Endometrial microvascular endothelial cells (primary cell): Measurements from ENCODE around the gene PPP1R8. TPM values are rescaled to one million over a fixed set of nuclear protein-coding genes. Genes with fewer than 3 reads are reported as not detected.
"Not testable (repeated sequence)": the region's sequence is repeated elsewhere in the genome, so short reads cannot be mapped to it uniquely, and the experiment has no call there.

Experiments used
- in situ Hi-C: cut with HindIII; loops from 2 replicates; pipeline ENCODE4 v1.10.0; 2017; ENCODE audit warnings: low sequenced_read_pairs, low pct_unique_long_range_greater_than_20kb; ENCODE audit errors: inconsistent ontology term
- total RNA-seq: library from RNA; depleted of rRNA; stranded (reverse); fragments of >200 nt; gene quantifications from one replicate; pipeline ENCODE4 v1.2.3, GENCODE V29; 2015; ENCODE audit errors: inconsistent ontology term

PPP1R8 gene
- total RNA-seq, 1 donor from 2014 or later: 42.6 TPM

DNA sequence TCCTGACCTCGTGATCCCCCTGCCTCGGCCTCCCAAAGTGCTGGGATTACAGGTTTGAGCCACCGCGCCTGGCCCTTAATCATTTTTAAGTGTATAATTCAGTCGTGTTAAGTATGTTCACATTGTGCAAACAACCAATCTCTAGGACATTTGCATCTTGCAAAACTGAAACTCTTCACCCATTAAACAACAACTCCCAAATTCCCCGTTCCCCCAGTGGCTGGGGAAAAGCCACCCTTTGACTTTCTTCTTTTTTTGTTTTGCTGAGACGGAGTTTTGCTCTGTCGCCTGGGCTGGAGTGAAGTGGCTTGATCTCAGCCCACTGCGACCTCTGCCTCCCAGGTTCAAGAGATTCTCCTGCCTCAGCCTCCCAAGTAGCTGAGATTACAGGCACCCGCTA is 35.2 kb downstream of the PPP1R8 start:
- in situ Hi-C loops: no loop called here

DNA sequence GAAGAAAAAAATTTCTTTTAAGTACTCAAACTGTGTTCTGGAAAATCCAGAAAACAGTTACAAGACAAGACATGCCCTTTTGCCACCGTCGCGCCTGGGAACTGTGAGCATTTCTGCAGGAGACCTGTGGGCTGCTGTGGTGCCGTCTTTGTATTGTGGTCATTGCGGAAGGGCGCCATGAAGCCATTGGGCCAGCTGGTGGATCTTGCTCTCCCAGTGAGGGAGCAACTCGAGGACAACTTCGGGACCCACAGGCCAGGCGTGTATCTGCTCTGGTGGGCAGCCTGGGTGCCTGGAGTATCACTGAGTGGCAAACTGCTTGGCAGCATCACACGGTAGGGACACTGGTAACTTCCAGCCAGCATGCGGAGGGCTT is 38.0 kb downstream of the PPP1R8 start:
- in situ Hi-C loops: no loop called here

DNA sequence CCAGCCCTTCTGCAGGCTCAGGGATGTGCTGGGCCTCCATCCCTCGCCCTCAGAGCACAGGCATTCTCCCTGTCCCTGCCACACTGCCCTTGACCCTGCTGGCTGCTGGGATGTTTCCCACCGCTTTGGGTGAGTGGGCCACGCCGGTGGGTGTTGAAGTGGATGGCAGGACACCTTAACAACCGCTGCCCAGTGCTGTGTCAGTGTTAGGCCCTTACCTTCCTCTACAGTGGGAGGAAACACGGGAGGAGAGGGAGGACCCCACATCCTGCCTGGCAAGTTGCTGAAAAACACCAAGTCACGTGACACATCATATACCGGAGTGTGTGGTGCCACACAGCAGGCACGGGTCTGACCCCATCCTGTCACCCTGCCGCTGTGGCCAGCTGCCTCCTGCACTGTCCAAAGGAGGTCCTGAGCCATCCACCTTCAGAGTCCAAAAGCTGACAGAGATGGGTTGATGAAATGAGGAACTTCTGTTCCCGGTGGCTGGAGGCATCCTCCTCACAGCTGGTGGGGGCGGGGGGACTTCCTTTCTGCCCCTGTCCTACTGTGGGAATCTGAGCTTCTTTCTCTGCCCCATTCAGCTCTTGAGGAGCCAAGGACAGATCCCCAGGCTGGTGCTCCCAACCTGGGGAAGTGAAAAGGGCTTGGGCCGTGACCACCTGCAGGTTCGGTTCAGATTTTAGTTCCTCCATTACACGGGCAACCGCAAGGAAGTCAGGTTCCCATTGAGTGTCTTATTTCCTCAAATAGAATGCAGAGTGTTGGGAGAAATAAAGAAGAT is 38.5 kb downstream of the PPP1R8 start:
- in situ Hi-C loops: no loop called here

DNA sequence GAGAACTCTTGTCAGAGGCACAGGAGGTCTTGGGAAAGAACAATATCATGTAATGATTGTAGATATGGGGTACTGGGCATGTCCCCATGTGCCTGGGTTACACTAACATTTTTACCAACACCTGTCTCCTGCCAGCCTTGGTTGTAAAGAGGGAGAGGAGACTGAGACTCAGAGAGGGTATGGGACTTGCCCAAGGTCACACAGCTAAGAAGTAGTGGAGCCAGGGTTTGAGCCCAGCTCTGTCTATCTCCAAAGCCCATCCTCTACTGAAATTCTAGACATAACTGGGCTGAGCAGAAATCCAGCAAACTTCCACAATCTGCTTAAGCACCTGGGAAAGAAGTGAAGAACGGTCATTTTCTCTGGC is 39.1 kb downstream of the PPP1R8 start:
- in situ Hi-C loops: no loop called here

DNA sequence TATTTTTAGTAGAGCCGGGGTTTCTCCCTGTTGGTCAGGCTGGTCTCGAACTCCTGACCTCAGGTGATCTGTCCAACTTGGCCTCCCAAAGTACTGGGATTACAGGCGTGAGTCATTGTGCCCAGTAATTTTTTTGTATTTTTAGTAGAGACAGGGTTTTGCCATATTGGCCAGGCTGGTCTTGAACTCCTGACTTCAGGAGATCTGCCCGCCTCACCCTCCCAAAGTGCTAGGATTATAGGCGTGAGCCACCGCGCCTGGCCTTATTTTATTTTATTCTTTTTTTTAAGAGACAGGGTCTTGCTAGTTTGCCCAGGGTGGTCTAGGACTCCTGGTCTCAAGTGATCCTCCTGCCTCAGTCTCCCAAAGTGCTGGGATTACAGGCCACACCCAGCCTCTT is 40.5 kb downstream of the PPP1R8 start:
- in situ Hi-C loops: not testable (repeated sequence)

DNA sequence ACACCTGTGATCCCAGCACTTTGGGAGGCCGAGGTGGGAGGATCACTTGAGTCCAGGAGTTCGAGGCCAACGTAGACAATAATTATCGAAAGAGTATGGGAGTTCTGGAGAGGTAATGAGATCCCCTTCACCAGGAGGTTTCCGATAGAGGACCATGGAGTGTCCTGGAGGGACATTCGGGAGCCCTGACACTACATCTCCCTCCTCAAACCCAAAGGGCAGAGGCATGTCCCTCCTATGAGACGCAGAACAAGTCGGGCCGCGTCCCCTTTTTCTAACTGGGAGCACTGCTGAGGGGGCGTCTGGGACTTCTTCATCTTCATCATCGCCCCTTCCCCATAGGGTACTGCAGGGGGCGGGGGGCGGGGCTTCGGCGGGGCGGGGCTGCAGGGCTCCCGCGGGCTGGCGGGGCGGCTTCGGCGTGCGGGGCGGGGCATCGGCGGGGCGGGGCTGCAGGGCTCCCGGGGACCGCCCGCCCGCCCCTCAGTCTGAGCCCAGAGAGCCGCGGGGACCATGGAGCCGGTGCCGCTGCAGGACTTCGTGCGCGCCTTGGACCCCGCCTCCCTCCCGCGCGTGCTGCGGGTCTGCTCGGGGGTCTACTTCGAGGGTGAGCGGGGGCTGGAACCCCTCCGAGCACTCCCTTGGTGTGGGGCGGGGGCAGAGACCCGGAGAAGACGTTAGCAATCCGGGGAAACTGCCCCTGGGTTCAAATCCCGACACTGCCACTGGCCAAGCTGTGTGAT is 41.6 kb downstream of the PPP1R8 start, which contains the start of gene THEMIS2:
Gene THEMIS2 (plus strand): TSS at position 486 of the 743 bp plus-strand sequence. CDS start 28 bp downstream, at position 514.
- in situ Hi-C loops: no loop called here

DNA sequence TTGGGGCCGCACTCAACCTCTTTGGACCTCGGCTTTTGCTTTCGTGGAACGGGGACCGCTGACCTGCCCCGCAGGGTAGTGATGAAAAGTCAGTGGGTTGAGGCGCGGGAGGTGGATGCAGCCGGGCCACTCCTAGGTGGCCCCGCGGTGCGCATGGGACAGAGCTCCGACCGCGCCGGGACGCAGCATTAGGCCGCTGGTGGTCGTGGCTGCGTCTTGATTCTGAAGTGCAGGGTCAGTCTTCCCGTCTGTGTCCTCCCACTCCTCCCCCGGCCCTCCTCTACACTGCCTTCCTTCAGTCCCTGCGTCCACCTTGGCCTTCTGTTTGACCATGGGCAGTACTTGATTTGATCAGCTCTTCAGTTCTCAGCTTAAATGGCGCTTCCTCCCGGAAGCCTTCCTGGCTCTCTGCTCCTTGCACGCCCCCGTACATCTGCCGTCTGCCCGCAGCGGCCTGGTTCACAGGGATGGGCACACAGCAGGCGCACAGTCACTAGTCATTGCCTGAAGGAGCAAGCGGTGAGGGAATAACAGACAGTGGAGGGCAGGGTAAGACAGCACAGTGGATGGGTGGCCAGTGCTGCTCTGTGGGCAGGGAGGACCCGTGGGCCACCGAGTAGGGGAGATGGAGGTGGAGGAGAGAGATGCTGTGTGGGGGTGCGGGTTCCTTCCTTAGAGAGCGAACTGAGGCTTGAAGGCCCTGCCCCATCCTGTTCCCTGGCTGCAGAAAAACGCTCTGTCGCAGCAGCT is 42.4 kb downstream of the PPP1R8 start:
- in situ Hi-C loops: no loop called here

DNA sequence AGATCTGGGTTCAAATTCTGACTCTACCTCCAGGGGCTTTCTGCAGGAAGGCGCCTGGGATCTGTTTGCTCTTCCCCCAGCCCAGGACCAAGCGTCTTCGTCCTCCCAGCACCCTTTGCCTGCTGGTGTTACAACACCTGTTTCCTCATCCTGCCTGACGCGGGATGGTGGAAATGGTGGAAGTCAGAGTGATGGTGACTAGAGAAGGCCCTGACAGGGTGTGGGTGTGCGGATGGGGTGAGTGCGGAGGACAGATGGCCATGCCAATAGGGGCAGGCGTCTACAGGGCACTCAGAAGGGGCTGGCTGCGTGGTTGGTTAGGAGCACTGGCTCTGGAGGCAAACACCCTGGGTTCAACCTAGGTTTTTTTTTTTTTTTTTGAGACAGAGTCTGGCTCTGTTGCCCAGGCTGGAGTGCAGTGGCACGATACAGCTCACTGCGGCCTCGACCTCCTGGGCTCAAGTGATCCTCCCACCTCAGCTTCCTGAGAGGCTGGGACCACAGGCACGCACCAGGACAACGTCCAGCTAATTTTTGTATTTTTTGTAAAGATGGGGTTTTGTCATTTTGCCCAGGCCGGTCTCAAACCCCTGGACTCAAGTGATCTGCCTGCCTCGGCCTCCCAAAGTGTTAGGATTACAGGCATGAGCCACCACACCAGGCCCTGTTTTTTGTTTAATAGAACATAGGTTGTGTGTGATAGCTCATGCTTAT is 43.2 kb downstream of the PPP1R8 start:
- in situ Hi-C loops: no loop called here

DNA sequence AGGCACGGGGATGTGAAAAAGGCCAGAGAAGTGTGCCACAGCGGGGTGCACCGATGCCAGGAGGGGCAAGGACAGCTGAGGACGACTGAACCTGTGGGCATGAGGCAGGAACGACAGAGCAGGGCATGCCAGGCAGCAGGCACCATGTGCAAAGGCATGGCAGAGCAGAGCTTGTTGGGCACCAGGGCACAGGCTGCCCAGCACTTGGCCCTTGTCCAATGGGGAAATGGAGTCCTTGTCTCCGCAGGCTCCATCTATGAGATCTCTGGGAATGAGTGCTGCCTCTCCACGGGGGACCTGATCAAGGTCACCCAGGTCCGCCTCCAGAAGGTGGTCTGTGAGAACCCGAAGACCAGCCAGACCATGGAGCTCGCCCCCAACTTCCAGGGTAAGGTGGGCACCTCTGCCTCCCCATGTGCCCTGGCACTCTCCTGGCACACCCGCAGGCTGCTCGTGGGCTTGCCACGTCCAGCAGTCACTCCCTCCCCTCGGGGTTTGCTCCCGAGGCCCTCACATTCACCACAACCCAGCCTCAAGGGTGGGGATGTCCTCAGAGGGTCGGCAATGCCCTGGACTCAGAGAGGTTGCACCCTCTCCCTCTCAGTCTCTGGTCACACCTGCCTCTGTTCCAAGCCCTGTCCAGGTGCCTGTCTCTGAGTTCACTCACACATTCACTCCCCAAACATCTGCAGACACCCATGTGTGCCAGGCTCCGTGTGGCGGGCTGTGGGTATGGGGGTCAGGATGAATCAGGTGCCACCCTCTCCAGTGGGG is 45.9 kb downstream of the PPP1R8 start:
- in situ Hi-C loops: no loop called here

DNA sequence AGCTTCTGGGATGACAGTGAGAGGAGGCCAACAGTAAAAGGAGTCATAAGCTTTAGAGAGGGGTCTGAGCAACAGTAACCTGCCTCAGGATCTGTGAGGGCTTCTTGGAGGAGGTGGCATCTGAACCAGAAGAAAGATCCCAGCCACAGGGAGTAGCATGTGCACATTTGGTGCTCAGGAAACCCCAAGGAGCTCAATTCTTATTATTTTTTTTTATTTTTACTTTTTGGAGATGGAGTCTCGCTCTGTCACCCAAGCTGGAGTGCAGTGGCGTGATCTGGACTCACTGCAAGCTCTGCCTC is 46.5 kb downstream of the PPP1R8 start:
- in situ Hi-C loops: no loop called here

DNA sequence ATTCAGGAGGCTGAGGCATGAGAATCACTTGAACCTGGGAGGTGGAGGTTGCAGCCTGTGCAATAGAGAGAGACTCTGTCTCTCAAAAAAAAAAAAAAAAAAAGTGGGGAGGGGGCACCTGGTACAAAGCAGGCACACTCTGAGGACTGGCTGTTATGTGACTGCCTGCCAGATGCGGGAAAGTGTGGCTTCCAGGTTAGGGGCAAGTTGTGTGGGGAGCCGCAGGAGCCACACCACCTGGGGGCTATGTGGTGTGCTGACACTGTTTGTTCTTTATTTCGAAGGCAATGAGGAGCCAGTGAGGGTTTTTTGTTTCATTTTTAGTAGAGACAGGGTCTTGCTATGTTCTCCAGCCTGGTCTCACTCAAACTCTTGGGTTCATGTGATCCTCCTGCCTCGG is 47.5 kb downstream of the PPP1R8 start:
- in situ Hi-C loops: no loop called here

DNA sequence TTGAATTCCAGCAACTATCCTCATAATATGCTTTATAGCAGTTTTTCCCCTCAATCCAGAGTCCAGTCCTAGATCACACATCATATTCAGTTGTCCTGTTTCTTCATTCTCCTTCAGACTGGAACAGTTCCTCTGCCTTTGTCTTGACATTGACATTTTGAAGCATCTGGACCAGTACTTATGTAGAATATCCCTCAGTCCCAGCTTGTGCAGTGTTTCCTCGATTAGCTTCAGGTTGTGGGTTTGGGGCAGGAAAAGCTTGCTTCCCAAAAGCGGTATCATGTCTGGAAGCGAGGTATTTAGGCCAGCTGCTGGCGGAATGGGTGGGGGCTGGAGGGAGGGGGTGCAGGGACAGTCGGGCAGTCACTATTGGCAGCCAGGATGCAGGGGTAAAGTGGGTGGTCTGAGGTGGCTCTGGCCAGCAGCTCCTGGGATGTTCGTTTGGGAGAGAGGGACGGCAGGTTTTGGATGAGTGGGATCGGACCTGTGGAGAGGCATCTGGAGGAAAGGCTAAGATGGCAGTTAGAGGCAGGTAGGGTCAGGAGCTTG is 48.3 kb downstream of the PPP1R8 start:
- in situ Hi-C loops: no loop called here

DNA sequence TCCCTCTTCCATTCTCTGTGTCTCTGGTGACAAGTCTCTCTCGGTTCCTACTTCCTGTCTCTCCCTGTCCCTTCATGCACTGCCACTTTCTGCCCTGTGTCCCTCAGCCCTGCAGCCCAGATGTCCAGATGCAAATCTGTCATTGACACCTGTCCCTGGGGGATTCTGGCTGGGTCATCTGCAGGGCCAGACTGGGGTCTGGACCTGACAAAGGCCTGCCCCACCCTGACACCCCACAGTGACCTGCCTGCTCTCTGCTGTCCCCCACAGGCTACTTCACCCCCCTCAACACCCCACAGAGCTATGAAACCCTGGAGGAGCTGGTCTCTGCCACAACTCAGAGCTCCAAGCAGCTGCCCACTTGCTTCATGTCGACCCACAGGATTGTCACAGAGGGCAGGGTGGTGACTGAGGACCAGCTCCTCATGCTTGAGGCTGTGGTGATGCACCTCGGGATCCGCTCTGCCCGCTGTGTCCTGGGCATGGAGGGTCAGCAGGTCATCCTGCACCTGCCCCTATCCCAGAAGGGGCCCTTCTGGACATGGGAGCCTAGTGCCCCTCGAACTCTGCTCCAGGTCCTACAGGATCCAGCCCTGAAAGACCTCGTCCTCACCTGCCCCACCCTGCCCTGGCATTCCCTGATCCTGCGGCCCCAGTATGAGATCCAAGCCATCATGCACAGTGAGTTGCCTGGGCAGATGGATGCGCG is 48.9 kb downstream of the PPP1R8 start:
- in situ Hi-C loops: no loop called here

DNA sequence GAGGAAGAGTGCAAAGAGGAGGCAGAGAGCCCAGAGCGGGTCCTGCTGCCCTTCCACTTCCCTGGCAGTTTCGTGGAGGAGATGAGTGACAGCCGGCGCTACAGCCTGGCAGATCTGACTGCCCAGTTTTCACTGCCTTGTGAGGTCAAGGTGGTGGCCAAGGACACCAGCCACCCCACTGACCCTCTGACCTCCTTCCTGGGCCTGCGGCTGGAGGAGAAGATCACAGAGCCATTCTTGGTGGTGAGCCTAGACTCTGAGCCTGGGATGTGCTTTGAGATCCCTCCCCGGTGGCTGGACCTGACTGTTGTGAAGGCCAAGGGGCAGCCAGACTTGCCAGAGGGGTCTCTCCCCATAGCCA is 51.9 kb downstream of the PPP1R8 start:
- in situ Hi-C loops: no loop called here

DNA sequence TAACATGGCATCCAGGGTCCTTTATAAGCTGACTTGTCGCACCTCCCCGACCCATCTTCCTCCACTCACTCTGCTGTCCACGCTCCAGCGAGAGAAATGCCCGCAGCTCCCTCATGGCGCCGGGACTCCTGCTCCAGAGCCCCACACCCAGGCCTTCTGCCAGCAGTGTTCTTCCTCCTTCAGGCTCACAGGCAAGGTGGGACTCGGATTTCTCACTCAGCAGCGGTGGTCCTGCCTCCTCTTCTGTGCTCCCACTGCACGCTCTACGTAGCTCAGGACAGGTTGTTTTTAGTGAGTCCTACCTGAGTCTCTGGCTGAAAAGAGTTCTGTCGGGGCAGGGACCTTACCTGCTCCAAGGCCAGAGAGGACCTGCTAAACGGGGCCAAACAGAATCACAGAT is 53.0 kb downstream of the PPP1R8 start:
- in situ Hi-C loops: no loop called here

DNA sequence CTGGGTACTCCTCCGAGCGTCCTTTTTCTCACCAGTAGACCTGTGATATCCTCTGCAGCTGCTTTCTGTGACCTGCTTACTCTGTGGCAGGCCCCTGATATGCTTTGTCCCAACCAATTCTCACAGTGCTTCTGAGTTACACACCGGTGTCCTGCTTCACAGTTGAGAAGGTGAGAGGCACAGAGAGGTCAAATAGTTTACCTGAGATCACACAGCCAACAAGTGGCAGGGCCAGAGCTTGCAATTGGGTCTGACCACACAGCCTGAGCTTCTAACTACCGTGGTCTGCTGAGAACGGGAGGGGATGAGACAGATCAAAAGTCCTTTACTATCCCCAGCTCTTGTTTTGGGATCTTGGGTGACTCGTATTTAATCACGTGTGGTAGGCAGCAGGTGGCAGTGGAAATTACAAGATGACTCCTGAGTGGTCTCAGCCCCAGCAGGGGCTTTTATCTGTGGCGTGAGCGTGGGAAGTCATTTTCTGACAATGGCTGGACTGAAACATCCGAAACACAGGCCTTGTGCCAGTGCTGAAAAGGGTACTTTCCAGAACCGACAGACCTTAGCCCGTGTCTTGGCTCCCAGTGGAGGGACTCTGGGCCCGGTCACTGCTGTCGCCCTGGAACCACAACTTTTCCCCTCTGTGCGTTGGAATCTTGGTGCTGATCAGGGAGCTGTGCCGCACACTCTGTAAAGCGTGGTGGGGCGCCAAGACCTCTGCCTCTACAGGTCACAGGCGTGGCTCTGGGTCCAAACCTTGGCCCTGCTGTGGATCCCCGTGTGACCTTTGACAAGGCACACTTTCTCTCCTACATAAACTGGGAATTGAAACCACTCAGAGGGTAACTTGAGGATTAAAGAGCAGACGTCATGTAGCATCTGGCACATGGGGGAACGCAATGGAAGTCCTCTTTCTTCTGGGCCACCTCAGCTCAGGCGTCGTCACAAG is 53.7 kb downstream of the PPP1R8 start:
- in situ Hi-C loops: no loop called here

DNA sequence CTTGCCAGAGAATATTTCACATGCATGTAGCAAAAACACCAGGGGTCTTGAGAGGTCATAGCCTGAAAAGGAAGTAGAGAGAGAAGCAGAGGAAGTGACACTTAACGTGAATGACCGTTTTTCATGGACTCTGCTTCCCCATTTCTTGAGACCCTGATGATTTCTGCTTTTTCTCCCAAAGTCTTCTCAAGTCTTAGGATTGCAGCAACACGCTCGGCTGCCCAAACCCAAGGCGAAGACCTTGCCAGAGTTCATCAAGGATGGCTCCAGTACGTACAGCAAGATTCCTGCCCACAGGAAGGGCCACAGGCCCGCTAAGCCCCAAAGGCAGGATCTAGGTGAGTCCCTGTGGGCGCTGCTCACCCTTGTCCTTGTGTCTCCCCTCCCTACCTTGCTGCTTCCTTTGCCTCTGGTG is 54.5 kb downstream of the PPP1R8 start:
- in situ Hi-C loops: no loop called here
